ENCODE measurements around the gene MUC6.
"Not testable (repeated sequence)": the region's sequence is repeated elsewhere in the genome, so short reads cannot be mapped to it uniquely, and the experiment has no call there.

MUC6 gene

GRCh38 chr11:986270-986951, 50.1 kb downstream of the MUC6 start:
- DNase-seq (ENCODE audit: low spot score): no peak

GRCh38 chr11:985848-986247, 50.7 kb downstream of the MUC6 start:
- DNase-seq (ENCODE audit: low spot score): no peak

- no peak for DNase-seq (ENCODE audit: low spot score)
These were observed 51.1 kb downstream of the MUC6 start for GRCh38 chr11:985406-985805.

GRCh38 chr11:984546-984945, 52.0 kb downstream of the MUC6 start:
- DNase-seq (ENCODE audit: low spot score): no peak

GRCh38 chr11:981764-982163, 54.8 kb downstream of the MUC6 start:
- DNase-seq (ENCODE audit: low spot score): no peak

GRCh38 chr11:980438-981357, 55.8 kb downstream of the MUC6 start:
- DNase-seq (ENCODE audit: low spot score): no peak

- DNase-seq (ENCODE audit: low spot score): no peak
These were observed 57.7 kb downstream of the MUC6 start for GRCh38 chr11:978781-979180.

GRCh38 chr11:977830-978720, 58.4 kb downstream of the MUC6 start:
- DNase-seq (ENCODE audit: low spot score): no peak

- DNase-seq (ENCODE audit: low spot score): peak; percentile 83
These were observed 59.9 kb downstream of the MUC6 start for GRCh38 chr11:976431-977160.

- DNase-seq (ENCODE audit: low spot score): peak; percentile 63
These were observed 60.7 kb downstream of the MUC6 start for GRCh38 chr11:975827-976226.

- not testable (repeated sequence) for DNase-seq (ENCODE audit: low spot score)
These were observed 61.1 kb downstream of the MUC6 start for GRCh38 chr11:975376-975775.

- no peak for DNase-seq (ENCODE audit: low spot score)
These were observed 63.3 kb downstream of the MUC6 start for GRCh38 chr11:973237-973636.

GRCh38 chr11:972523-973211, 63.9 kb downstream of the MUC6 start:
- DNase-seq (ENCODE audit: low spot score): no peak

GRCh38 chr11:971731-972365, 64.7 kb downstream of the MUC6 start:
- DNase-seq (ENCODE audit: low spot score): no peak

- DNase-seq (ENCODE audit: low spot score): no peak
These were observed 65.3 kb downstream of the MUC6 start for GRCh38 chr11:971092-971690.

- no peak for DNase-seq (ENCODE audit: low spot score)
These were observed 66.1 kb downstream of the MUC6 start for GRCh38 chr11:970319-970871.

GRCh38 chr11:969651-970205, 66.8 kb downstream of the MUC6 start:
- no peak for DNase-seq (ENCODE audit: low spot score)

GRCh38 chr11:968822-969221, 67.7 kb downstream of the MUC6 start:
- DNase-seq (ENCODE audit: low spot score): no peak

- DNase-seq (ENCODE audit: low spot score): no peak
These were observed 68.3 kb downstream of the MUC6 start for GRCh38 chr11:967995-968751.
